Measurements from ENCODE around the gene FAT3.

FAT3 gene

DNA sequence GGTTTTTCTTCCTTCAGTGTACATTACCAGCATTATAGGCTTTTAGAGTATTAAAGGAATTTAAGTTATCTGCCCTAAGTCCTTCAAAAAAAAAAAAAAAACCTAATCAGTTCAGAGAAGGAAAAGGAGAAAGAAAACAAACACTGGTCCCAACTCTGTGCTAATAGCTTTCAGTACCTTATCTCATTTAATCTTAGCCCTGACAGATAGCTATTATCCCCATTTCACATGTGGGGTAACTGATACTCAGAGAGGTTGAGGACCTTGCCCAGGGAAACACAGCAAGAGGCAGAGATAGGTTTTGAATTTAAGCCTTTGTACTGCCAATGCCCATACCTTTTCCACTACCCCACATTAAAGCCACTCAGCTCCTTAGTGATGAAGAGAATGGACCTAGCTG, 43.4 kb downstream of the FAT3 start (continued):
- TF ChIP-seq IKZF3 (tag by site-specific recombination; IDR thresholded peaks at IDR 0.05) (no peak), ZNF155 (tag by site-specific recombination; IDR thresholded peaks at IDR 0.05) (no peak), ZSCAN16 (tag by site-specific recombination; IDR thresholded peaks at IDR 0.05) (no peak), ZNF560 (tag by site-specific recombination; IDR thresholded peaks at IDR 0.05; ENCODE audit: borderline replicate concordance) (no peak), GLIS2 (tag by site-specific recombination; IDR thresholded peaks at IDR 0.05) (no peak)
- TF ChIP-seq, protein P1, sequence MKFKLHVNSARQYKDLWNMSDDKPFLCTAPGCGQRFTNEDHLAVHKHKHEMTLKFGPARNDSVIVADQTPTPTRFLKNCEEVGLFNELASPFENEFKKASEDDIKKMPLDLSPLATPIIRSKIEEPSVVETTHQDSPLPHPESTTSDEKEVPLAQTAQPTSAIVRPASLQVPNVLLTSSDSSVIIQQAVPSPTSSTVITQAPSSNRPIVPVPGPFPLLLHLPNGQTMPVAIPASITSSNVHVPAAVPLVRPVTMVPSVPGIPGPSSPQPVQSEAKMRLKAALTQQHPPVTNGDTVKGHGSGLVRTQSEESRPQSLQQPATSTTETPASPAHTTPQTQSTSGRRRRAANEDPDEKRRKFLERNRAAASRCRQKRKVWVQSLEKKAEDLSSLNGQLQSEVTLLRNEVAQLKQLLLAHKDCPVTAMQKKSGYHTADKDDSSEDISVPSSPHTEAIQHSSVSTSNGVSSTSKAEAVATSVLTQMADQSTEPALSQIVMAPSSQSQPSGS (tag by site-specific recombination; IDR thresholded peaks at IDR 0.05; ENCODE audit: low read depth) = no peak

GRCh38 chr11:92268546-92268945, 43.9 kb downstream of the FAT3 start:
- Histone ChIP-seq H3K27ac (ENCODE audit: extremely low read depth, low read depth, low read length) (no peak overlapping the region), H3K36me3 (ENCODE audit: control insufficient read depth in 2 of 2, insufficient read depth in 1 of 2, low read length in 2 of 2) (no peaks in the 10 kb centered on the region), H3K4me3 (ENCODE audit: low read depth, low read length) (no peak overlapping the region), H3K9me3 (ENCODE audit: control insufficient read depth, insufficient read depth, low read depth, low read length) (no peaks in the 10 kb centered on the region), H3K4me1 (ENCODE audit: control insufficient read depth, insufficient read depth, low read length) (no peaks in the 10 kb centered on the region)
- ChIA-PET CTCF (interaction anchor here (1.0 kb wide), 1 partner anchor 120 kb away, joined by 3 read pairs; no protein-coding TSS in a partner anchor), POLR2A (interaction anchor here (1.5 to 1.8 kb wide), 2 partner anchors 9 to 42 kb away, joined by 3 to 4 read pairs; no protein-coding TSS in a partner anchor)
- TF ChIP-seq ZEB2 (tag by site-specific recombination; IDR thresholded peaks at IDR 0.05) (no peak), ZNF16 (tag by site-specific recombination; IDR thresholded peaks at IDR 0.05; ENCODE audit: low read depth) (no peak), ZNF529 (tag by site-specific recombination; IDR thresholded peaks at IDR 0.05; ENCODE audit: insufficient replicate concordance) (no peak), ZNF624 (tag by site-specific recombination; IDR thresholded peaks at IDR 0.05) (no peak), GLIS1 (tag by site-specific recombination; IDR thresholded peaks at IDR 0.05) (no peak)
- TF ChIP-seq, protein P2, sequence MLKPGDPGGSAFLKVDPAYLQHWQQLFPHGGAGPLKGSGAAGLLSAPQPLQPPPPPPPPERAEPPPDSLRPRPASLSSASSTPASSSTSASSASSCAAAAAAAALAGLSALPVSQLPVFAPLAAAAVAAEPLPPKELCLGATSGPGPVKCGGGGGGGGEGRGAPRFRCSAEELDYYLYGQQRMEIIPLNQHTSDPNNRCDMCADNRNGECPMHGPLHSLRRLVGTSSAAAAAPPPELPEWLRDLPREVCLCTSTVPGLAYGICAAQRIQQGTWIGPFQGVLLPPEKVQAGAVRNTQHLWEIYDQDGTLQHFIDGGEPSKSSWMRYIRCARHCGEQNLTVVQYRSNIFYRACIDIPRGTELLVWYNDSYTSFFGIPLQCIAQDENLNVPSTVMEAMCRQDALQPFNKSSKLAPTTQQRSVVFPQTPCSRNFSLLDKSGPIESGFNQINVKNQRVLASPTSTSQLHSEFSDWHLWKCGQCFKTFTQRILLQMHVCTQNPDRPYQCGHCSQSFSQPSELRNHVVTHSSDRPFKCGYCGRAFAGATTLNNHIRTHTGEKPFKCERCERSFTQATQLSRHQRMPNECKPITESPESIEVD (tag by site-specific recombination; IDR thresholded peaks at IDR 0.05) = no peak

- no peaks in the 10 kb centered on the region for H3K9me3 ChIP-seq (ENCODE audit: control insufficient read depth, insufficient read depth, low read depth, low read length)
- ChIA-PET POLR2A (interaction anchor here (1.5 to 1.8 kb wide), 2 partner anchors 9 to 43 kb away, joined by 3 to 4 read pairs; no protein-coding TSS in a partner anchor), CTCF (interaction anchor here (1.0 kb wide), 1 partner anchor 119 kb away, joined by 3 read pairs; no protein-coding TSS in a partner anchor)
Measured at GRCh38 chr11:92269021-92269420, 44.4 kb downstream of the FAT3 start.

DNA sequence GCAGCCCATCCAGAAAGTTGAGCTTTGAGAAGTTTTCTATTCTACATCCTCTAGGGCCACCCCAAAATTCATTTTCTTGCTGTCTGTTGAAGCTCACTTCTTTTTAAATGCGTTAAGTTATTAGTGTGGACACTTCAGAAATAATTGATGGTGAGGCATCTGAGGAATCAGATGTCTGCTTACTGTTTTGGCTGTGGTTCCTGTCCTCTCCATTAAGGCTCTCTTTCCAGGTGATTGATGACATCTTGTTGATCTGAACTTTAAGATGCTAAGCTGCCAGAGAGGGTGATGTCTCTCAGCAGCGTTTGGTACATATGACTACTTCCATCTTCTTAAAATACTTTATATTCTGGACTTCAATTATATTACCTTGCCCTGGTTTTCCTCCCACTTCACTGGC, 45.2 kb downstream of the FAT3 start:
- no peaks in the 10 kb centered on the region for H3K9me3 ChIP-seq (ENCODE audit: control insufficient read depth, insufficient read depth, low read depth, low read length)
- no peaks in the 10 kb centered on the region for H3K36me3 ChIP-seq (ENCODE audit: control insufficient read depth in 2 of 2, insufficient read depth in 1 of 2, low read length in 2 of 2)
- POLR2A ChIA-PET = interaction anchor here (1.8 kb wide), 1 partner anchor 44 kb away, joined by 4 read pairs; no protein-coding TSS in a partner anchor
- CTCF ChIA-PET = no interaction called here
- H3K4me3 ChIP-seq (ENCODE audit: low read depth, low read length) = no peak overlapping the region
- H3K4me1 ChIP-seq (ENCODE audit: control insufficient read depth, insufficient read depth, low read length) = no peaks in the 10 kb centered on the region
- H3K27ac ChIP-seq (ENCODE audit: extremely low read depth, low read depth, low read length) = no peak overlapping the region
- TF ChIP-seq, protein P3, sequence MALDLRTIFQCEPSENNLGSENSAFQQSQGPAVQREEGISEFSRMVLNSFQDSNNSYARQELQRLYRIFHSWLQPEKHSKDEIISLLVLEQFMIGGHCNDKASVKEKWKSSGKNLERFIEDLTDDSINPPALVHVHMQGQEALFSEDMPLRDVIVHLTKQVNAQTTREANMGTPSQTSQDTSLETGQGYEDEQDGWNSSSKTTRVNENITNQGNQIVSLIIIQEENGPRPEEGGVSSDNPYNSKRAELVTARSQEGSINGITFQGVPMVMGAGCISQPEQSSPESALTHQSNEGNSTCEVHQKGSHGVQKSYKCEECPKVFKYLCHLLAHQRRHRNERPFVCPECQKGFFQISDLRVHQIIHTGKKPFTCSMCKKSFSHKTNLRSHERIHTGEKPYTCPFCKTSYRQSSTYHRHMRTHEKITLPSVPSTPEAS (tag by site-specific recombination; IDR thresholded peaks at IDR 0.05) = no peak
- TF ChIP-seq ZNF629 (tag by site-specific recombination; IDR thresholded peaks at IDR 0.05) (no peak), ZNF670 (tag by site-specific recombination; IDR thresholded peaks at IDR 0.05; ENCODE audit: low read depth) (no peak), ZNF146 (tag by site-specific recombination; IDR thresholded peaks at IDR 0.05) (no peak), ZNF140 (tag by site-specific recombination; IDR thresholded peaks at IDR 0.05) (no peak), ZNF501 (tag by site-specific recombination; IDR thresholded peaks at IDR 0.05) (no peak), ZNF19 (tag by site-specific recombination; IDR thresholded peaks at IDR 0.05; ENCODE audit: low read depth) (no peak), BCL11B (tag by site-specific recombination; IDR thresholded peaks at IDR 0.05; ENCODE audit: low read depth) (no peak), ZNF660 (tag by site-specific recombination; IDR thresholded peaks at IDR 0.05) (no peak), ZNF398 (tag by site-specific recombination; IDR thresholded peaks at IDR 0.05) (no peak), ZNF776 (tag by site-specific recombination; IDR thresholded peaks at IDR 0.05; ENCODE audit: borderline replicate concordance) (no peak), ZNF558 (tag by site-specific recombination; IDR thresholded peaks at IDR 0.05) (no peak), ZIC2 (tag by site-specific recombination; IDR thresholded peaks at IDR 0.05) (no peak)

More at GRCh38 chr11:92269021-92269420, 44.4 kb downstream of the FAT3 start:
- H3K4me3 ChIP-seq (ENCODE audit: low read depth, low read length) = no peak overlapping the region
- no peak for TF ChIP-seq ZNF549 (tag by site-specific recombination; IDR thresholded peaks at IDR 0.05)
- no peaks in the 10 kb centered on the region for H3K4me1 ChIP-seq (ENCODE audit: control insufficient read depth, insufficient read depth, low read length)
- H3K27ac ChIP-seq (ENCODE audit: extremely low read depth, low read depth, low read length) = no peak overlapping the region
- H3K36me3 ChIP-seq (ENCODE audit: control insufficient read depth in 2 of 2, insufficient read depth in 1 of 2, low read length in 2 of 2) = no peaks in the 10 kb centered on the region
